SJSA1 (cell line): ENCODE measurements around the gene CCDC73. TPM values are rescaled to one million over a fixed set of nuclear protein-coding genes. Genes with fewer than 3 reads are reported as not detected.
"Not testable (repeated sequence)": the region's sequence is repeated elsewhere in the genome, so short reads cannot be mapped to it uniquely, and the experiment has no call there.

Experiments used
- DNase-seq, 2 experiments: peaks; one replicate each; pipeline ENCODE4 v3.0.0-alpha.2; 2015 to 2020; ENCODE audit warnings: low spot score in 2 of 2, low read depth in 1 of 2
- H3K27ac ChIP-seq: fragments of 250-450 bp; sonication (Bioruptor Pico); 2 replicates; pipeline ENCODE4 v1.5.1; 2020; ENCODE audit warnings: mild to moderate bottlenecking, moderate library complexity
- H3K27me3 ChIP-seq: fragments of 250-450 bp; sonication (Bioruptor Pico); replicated peaks from 2 replicates; pipeline ENCODE4 v1.5.1; 2020; ENCODE audit warnings: mild to moderate bottlenecking, moderate library complexity
- H3K36me3 ChIP-seq: fragments of 250-450 bp; sonication (Bioruptor Pico); 2 replicates; pipeline ENCODE4 v1.5.1; 2020; ENCODE audit warnings: mild to moderate bottlenecking
- H3K4me1 ChIP-seq: fragments of 250-450 bp; sonication (Bioruptor Pico); replicated peaks from 2 replicates; pipeline ENCODE4 v1.6.1; 2021; ENCODE audit warnings: mild to moderate bottlenecking
- H3K4me3 ChIP-seq: fragments of 250-450 bp; sonication (Bioruptor Pico); 2 replicates; pipeline ENCODE4 v1.5.1; 2020; ENCODE audit warnings: mild to moderate bottlenecking
- H3K9me3 ChIP-seq: fragments of 250-450 bp; sonication (Bioruptor Pico); replicated peaks from 2 replicates; pipeline ENCODE4 v1.5.1; 2020; ENCODE audit warnings: mild to moderate bottlenecking
- total RNA-seq: library from RNA; depleted of rRNA; stranded (reverse); fragments of >200 nt; shearing (Covaris generic); gene quantifications from 2 replicates; pipeline ENCODE4 v1.2.3, GENCODE V29; 2014

The CCDC73 gene
- total RNA-seq, 1 experiment from 2014 or later = not detected

- Histone ChIP-seq H3K27me3 (no peaks in the 10 kb centered on the region), H3K27ac (no peak overlapping the region), H3K4me1 (no peaks in the 10 kb centered on the region), H3K4me3 (no peak overlapping the region), H3K36me3 (no peaks in the 10 kb centered on the region), H3K9me3 (no peaks in the 10 kb centered on the region)
- no peak for DNase-seq
These were observed 12.7 kb downstream of the CCDC73 start for GRCh38 chr11:32781721-32782120.

DNA sequence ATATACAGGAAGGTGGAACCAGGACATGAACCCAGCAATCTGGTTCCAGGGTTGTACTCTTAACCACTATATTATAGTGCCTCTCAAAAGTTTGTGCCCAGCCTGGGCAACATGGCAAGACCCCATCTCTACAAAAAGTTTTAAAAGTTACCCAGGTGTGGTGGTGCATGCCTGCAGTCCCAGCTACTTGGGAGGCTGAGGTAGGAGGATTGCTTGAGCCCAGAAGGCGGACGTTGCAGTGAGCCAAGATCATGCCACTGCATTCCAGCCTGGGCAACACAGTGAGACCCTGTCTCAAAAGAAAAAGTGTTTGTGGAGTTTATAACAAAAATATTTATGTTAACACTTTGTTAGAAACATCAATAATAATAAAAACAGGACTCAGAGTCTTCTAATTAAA is 13.6 kb downstream of the CCDC73 start:
- H3K27me3 ChIP-seq, DNase-seq, H3K4me3 ChIP-seq, H3K36me3 ChIP-seq, H3K27ac ChIP-seq, H3K4me1 ChIP-seq, H3K9me3 ChIP-seq: not testable (repeated sequence)

DNA sequence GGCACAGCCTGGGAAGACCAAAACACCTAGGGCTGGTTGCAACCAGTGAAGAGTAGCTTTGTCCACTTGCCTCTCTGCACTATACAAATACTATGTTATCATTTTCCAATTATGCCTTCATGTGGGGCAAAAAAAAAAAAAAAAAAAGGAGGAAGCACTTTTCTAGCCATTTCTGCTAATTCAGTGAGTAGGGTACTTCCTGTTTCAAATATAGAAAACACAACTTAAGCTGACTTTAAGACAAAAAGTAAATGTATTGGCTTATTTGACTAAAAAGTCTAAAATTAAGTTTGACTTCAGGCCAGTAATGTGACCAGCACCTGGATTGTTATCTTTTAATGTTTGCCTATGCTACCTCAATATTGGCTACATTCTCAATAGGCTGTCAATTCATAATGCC is 15.3 kb downstream of the CCDC73 start:
- Histone ChIP-seq H3K4me1 (no peaks in the 10 kb centered on the region), H3K4me3 (no peak overlapping the region), H3K9me3 (no peaks in the 10 kb centered on the region), H3K27me3 (no peaks in the 10 kb centered on the region), H3K36me3 (no peaks in the 10 kb centered on the region), H3K27ac (no peak overlapping the region)
- DNase-seq = no peak

DNA sequence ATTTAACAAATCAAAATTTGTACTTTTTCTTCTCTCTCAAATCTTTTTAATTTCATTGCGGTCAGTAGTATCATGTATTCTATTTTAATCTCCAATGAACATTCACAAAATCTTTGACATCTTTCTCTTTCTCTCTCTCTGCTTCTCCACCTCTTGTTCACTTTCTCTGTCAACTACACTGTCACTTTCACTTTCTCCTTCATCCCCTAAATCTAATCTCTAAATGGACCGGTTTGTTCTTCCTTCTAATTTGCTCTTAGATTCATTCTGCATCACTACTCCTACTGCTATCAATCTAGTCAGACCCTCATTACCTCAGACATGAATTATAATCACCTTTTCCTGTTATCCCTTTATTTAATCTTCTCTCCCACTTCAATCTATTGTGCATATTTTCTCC is 18.6 kb downstream of the CCDC73 start:
- no peaks in the 10 kb centered on the region for H3K36me3 ChIP-seq
- H3K27me3 ChIP-seq = no peaks in the 10 kb centered on the region
- H3K9me3 ChIP-seq = no peaks in the 10 kb centered on the region
- no peaks in the 10 kb centered on the region for H3K4me1 ChIP-seq
- H3K27ac ChIP-seq = no peak overlapping the region
- no peak for DNase-seq
- no peak overlapping the region for H3K4me3 ChIP-seq

- no peaks in the 10 kb centered on the region for H3K27me3 ChIP-seq
- no peak overlapping the region for H3K27ac ChIP-seq
- no peak overlapping the region for H3K4me3 ChIP-seq
- H3K9me3 ChIP-seq = no peaks in the 10 kb centered on the region
- H3K4me1 ChIP-seq = no peaks in the 10 kb centered on the region
- no peaks in the 10 kb centered on the region for H3K36me3 ChIP-seq
- no peak for DNase-seq
These were observed 20.4 kb downstream of the CCDC73 start for GRCh38 chr11:32774081-32774480.

DNA sequence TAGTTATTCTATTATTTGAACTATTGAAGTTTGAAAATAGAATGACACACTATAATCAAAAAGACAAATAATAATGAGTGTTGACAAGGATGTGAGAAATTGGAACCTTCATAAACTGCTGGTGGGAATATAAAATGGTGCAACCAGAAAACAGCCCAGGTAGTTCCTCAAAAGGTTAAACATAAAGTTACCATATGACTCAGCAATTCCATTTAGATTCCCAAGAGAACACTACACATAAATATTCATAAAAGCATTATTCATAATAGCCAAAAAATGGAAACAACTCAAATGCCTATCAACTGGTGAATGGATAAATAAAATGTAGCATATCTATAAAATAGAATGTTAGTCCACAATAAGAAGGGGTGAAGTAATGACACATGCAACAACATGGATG is 21.7 kb downstream of the CCDC73 start:
- Histone ChIP-seq H3K4me3 (no peak overlapping the region), H3K9me3 (no peaks in the 10 kb centered on the region), H3K27me3 (no peaks in the 10 kb centered on the region), H3K36me3 (no peaks in the 10 kb centered on the region), H3K27ac (no peak overlapping the region), H3K4me1 (no peaks in the 10 kb centered on the region)
- DNase-seq = no peak

DNA sequence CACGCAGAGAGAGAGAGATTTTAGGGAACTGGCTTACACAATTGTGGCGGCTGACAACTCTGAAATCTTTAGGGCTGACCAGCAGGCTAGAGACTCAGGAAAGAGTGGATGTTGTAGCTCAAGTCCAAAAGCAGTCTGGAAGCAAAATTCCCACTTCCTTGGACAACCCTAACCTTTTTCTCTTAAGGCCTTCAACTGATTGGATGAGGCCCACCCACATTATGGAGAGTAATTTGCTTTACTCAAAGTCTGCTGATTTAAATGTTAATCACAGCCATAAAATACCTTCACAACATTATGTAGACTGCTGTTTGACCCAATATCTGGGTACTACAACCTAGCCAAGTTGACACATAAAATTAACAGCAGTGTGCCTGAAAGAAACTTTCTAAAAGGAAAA is 32.7 kb downstream of the CCDC73 start:
- not testable (repeated sequence) for H3K36me3 ChIP-seq, H3K4me1 ChIP-seq, H3K27ac ChIP-seq, H3K27me3 ChIP-seq, H3K4me3 ChIP-seq, DNase-seq, H3K9me3 ChIP-seq

- no peak for DNase-seq
- Histone ChIP-seq H3K4me3 (no peak overlapping the region), H3K36me3 (no peaks in the 10 kb centered on the region), H3K9me3 (no peaks in the 10 kb centered on the region), H3K27ac (no peak overlapping the region), H3K4me1 (no peaks in the 10 kb centered on the region), H3K27me3 (no peaks in the 10 kb centered on the region)
These were observed 36.2 kb downstream of the CCDC73 start for GRCh38 chr11:32758291-32758690.

- DNase-seq, H3K36me3 ChIP-seq, H3K27ac ChIP-seq, H3K9me3 ChIP-seq, H3K4me1 ChIP-seq, H3K4me3 ChIP-seq, H3K27me3 ChIP-seq: not testable (repeated sequence)
These were observed 41.3 kb downstream of the CCDC73 start for GRCh38 chr11:32753181-32753580.

- H3K36me3 ChIP-seq = no peaks in the 10 kb centered on the region
- H3K9me3 ChIP-seq = no peaks in the 10 kb centered on the region
- no peak overlapping the region for H3K4me3 ChIP-seq
- no peak for DNase-seq
- no peaks in the 10 kb centered on the region for H3K27me3 ChIP-seq
- H3K27ac ChIP-seq = no peak overlapping the region
- H3K4me1 ChIP-seq = no peaks in the 10 kb centered on the region
These were observed 42.5 kb downstream of the CCDC73 start for GRCh38 chr11:32752001-32752400.

- Histone ChIP-seq H3K4me3 (no peak overlapping the region), H3K4me1 (no peaks in the 10 kb centered on the region), H3K27ac (no peak overlapping the region), H3K27me3 (no peaks in the 10 kb centered on the region), H3K36me3 (no peaks in the 10 kb centered on the region), H3K9me3 (no peaks in the 10 kb centered on the region)
- peak in 1 of 2 experiments; percentile 36 for DNase-seq
These were observed 43.1 kb downstream of the CCDC73 start for GRCh38 chr11:32751381-32751780.

GRCh38 chr11:32729976-32730375 is 64.5 kb downstream of the CCDC73 start:
- peaks cover 19% of the 10 kb centered on the region; the same call in 1 of the 2 replicates for H3K27me3 ChIP-seq
- no peak for DNase-seq
- H3K4me3 ChIP-seq = no peak overlapping the region
- H3K9me3 ChIP-seq = no peaks in the 10 kb centered on the region
- no peak overlapping the region for H3K27ac ChIP-seq
- H3K4me1 ChIP-seq = no peaks in the 10 kb centered on the region
- no peaks in the 10 kb centered on the region for H3K36me3 ChIP-seq

DNA sequence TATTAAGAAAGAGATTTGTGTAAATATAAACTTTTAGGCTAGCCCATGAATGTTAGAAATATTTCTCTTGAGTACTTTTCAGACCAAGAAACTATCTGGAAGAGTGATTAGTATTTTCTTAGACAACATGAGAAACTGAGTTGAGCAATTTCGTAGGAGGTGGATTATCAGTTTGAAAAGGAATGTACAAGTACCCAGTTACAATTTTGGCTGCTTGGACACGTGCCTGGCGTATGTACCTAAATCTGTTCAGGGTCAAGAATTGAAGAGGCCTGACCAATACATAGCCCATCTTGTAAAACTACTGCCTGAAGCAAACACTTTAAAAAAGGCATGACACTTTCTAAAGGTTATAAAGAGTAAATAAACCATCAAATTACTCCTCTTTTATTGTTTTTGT is 71.1 kb downstream of the CCDC73 start:
- no peak for DNase-seq

GRCh38 chr11:32722255-32722654 is 72.2 kb downstream of the CCDC73 start:
- Histone ChIP-seq H3K4me3 (no peak overlapping the region), H3K9me3 (no peaks in the 10 kb centered on the region), H3K36me3 (no peaks in the 10 kb centered on the region), H3K4me1 (no peaks in the 10 kb centered on the region), H3K27ac (no peak overlapping the region), H3K27me3 (peaks cover 39% of the 10 kb centered on the region)
- DNase-seq = no peak

More for the DNA sequence above, 71.1 kb downstream of the CCDC73 start:
- Histone ChIP-seq H3K27me3 (peaks cover 39% of the 10 kb centered on the region), H3K4me1 (no peaks in the 10 kb centered on the region), H3K27ac (no peak overlapping the region), H3K36me3 (no peaks in the 10 kb centered on the region), H3K4me3 (no peak overlapping the region), H3K9me3 (no peaks in the 10 kb centered on the region)

DNA sequence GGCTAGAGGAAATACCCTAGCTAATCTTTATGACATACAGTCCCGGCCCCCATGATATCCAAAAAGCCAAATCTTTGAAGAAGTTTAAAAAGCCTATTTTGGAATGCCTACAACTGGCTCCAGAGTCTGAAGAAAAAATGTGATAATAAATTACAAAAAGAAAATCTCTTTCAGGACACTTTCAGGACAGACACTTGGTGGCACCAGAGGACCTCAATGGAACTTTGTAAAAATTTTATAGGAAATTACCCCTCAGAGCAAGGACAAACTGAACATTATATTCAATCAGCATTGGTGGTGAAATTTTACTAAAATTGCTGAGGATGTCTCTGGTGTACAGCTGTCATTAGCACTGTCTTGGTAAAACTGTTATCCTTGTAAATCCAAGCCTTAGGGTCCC is 81.0 kb downstream of the CCDC73 start:
- Histone ChIP-seq H3K9me3 (no peaks in the 10 kb centered on the region), H3K4me3 (no peak overlapping the region), H3K36me3 (no peaks in the 10 kb centered on the region), H3K27ac (no peak overlapping the region), H3K4me1 (no peaks in the 10 kb centered on the region), H3K27me3 (peaks cover 8% of the 10 kb centered on the region)
- DNase-seq = no peak
